Lung (tissue), 12 donors: ENCODE results near the gene RBP3. TPM values are rescaled to one million over a fixed set of nuclear protein-coding genes. Genes with fewer than 3 reads are reported as not detected.

ENCODE experiments used
- ATAC-seq: fragments of 200-7000 bp; cut with Tn5 transposase; one replicate; pipeline ENCODE4 v1.9.1; 2020; ENCODE audit warnings: moderate number of reproducible peaks; ENCODE audit not compliant: insufficient read depth, low FRiP score
- DNase-seq, 3 donors: peaks; one replicate each; pipeline ENCODE4 v3.0.0-alpha.2; 2013 to 2017
- H3K27ac ChIP-seq, 2 donors: one replicate each; pipeline ENCODE4 v1.5.1; 2013; ENCODE audit warnings: mild to moderate bottlenecking in 2 of 2, moderate library complexity in 2 of 2, control low read depth in 1 of 2, inconsistent platforms in 1 of 2, low read depth in 1 of 2, low read length in 1 of 2
- H3K27me3 ChIP-seq, 3 donors: one replicate each; pipeline ENCODE4 v1.5.1; 2013; ENCODE audit warnings: low read length in 2 of 3; ENCODE audit not compliant: control insufficient read depth in 3 of 3, insufficient read depth in 3 of 3
- H3K36me3 ChIP-seq, 4 donors: one replicate each; pipeline ENCODE4 v1.5.1; 2013; ENCODE audit warnings: low read length in 4 of 4, mild to moderate bottlenecking in 1 of 4, moderate library complexity in 1 of 4; ENCODE audit not compliant: control insufficient read depth in 4 of 4, insufficient read depth in 4 of 4
- H3K4me1 ChIP-seq, 5 donors: one replicate each; pipeline ENCODE4 v1.5.1; 2013; ENCODE audit warnings: low read length in 5 of 5, mild to moderate bottlenecking in 2 of 5, moderate library complexity in 1 of 5; ENCODE audit not compliant: control insufficient read depth in 5 of 5, insufficient read depth in 5 of 5
- H3K4me3 ChIP-seq: one replicate; pipeline ENCODE4 v1.5.1; 2013; ENCODE audit warnings: mild to moderate bottlenecking, control low read depth, moderate library complexity
- H3K9ac ChIP-seq, 2 donors: one replicate each; pipeline ENCODE4 v1.5.1; 2013; ENCODE audit warnings: low read length in 2 of 2, control low read depth in 1 of 2; ENCODE audit not compliant: insufficient read depth in 1 of 2
- H3K9me3 ChIP-seq, 4 donors: one replicate each; pipeline ENCODE4 v1.5.1; 2013; ENCODE audit warnings: low read length in 3 of 4, mild to moderate bottlenecking in 1 of 4, moderate library complexity in 1 of 4; ENCODE audit not compliant: control insufficient read depth in 4 of 4, insufficient read depth in 3 of 4
- CTCF ChIP-seq: IDR thresholded peaks from 2 replicates; pipeline ENCODE4 v1.5.1; 2012; ENCODE audit warnings: mild to moderate bottlenecking; ENCODE audit errors: control extremely low read depth, extremely low read depth
- WGBS, 2 donors: extraction: QIAGEN DNeasy Blood & Tissue Kit; methylation state at CpG; one replicate each; pipeline ENCODE4 v1.1.7; 2013; 5-methylcytosine and 5-hydroxymethylcytosine counted together
- polyA plus RNA-seq, 2 donors: library from polyadenylated mRNA; stranded (reverse); fragments of 200-250 nt; gene quantifications; one replicate each; pipeline ENCODE4 v1.2.1, GENCODE V29; 2013
- total RNA-seq, 2 donors: library from RNA; depleted of rRNA in 1 of 2; stranded (reverse); fragments of >200 nt in 1 of 2; gene quantifications; one replicate each; pipeline ENCODE4 v1.2.1, GENCODE V29; 2014 to 2021
- donor health status: control.
- donor health status: control.
- donor health status: Bipolar disorder and iron deficiency.
- donor health status: healthy.
- donor health status: DM: yes; HTN: yes; CAD: no.

The RBP3 gene
- total and polyA plus RNA-seq, 4 donors: 0.01 TPM; not detected in 3

- Histone ChIP-seq H3K27ac (no peak overlapping the region), H3K9me3 (no peaks in the 10 kb centered on the region), H3K4me1 (peaks cover 0 to 12% (median 0%) of the 10 kb centered on the region in 5 donors), H3K36me3 (peaks cover 0 to 22% (median 6%) of the 10 kb centered on the region in 4 donors), H3K4me3 (no peak overlapping the region), H3K27me3 (no peaks in the 10 kb centered on the region), H3K9ac (no peak overlapping the region)
- TF ChIP-seq CTCF: no peak
- DNase-seq: peak in 1 of 3 donors; percentile 7
- no peak for ATAC-seq
- 83 to 91% methylated on average over 4 of the region's 4 CpGs for WGBS, 2 donors
These were observed 30.9 kb upstream of the RBP3 start for GRCh38 chr10:47317251-47317650.

GRCh38 chr10:47318706-47319105 lies 29.5 kb upstream of the RBP3 start:
- 87 to 90% methylated on average over 9 of the region's 9 CpGs for WGBS, 2 donors
- Histone ChIP-seq H3K4me3 (no peak overlapping the region), H3K36me3 (peaks cover 0 to 10% (median 2%) of the 10 kb centered on the region in 4 donors), H3K9ac (no peak overlapping the region), H3K27ac (no peak overlapping the region), H3K4me1 (peaks cover 0 to 26% (median 2%) of the 10 kb centered on the region in 5 donors), H3K9me3 (no peaks in the 10 kb centered on the region), H3K27me3 (no peaks in the 10 kb centered on the region)
- TF ChIP-seq CTCF: no peak
- no peak for ATAC-seq
- no peak for DNase-seq

GRCh38 chr10:47319784-47320183 lies 28.4 kb upstream of the RBP3 start:
- WGBS, 2 donors: 87 to 92% methylated on average over 8 of the region's 8 CpGs
- H3K4me1 ChIP-seq: peaks cover 0 to 31% (median 3%) of the 10 kb centered on the region in 5 donors
- no peaks in the 10 kb centered on the region for H3K27me3 ChIP-seq
- no peak overlapping the region for H3K4me3 ChIP-seq
- no peak overlapping the region for H3K27ac ChIP-seq
- no peak for TF ChIP-seq CTCF
- ATAC-seq (no peak), DNase-seq (no peak)
- no peak overlapping the region for H3K9ac ChIP-seq
- H3K36me3 ChIP-seq: peaks cover 0 to 7% (median 0%) of the 10 kb centered on the region in 4 donors
- no peaks in the 10 kb centered on the region for H3K9me3 ChIP-seq

- Histone ChIP-seq H3K4me3 (no peak overlapping the region), H3K4me1 (peaks cover 0 to 31% (median 3%) of the 10 kb centered on the region in 5 donors), H3K36me3 (no peaks in the 10 kb centered on the region), H3K27me3 (no peaks in the 10 kb centered on the region), H3K9me3 (peaks cover 0 to 2% (median 0%) of the 10 kb centered on the region in 4 donors), H3K9ac (no peak overlapping the region), H3K27ac (no peak overlapping the region)
- WGBS, 2 donors: 67 to 86% methylated on average over 6 of the region's 6 CpGs
- DNase-seq (peak in 1 of 3 donors; percentile 25), ATAC-seq (no peak)
- no peak for TF ChIP-seq CTCF
These were observed 27.4 kb upstream of the RBP3 start for GRCh38 chr10:47320812-47321211.
